Measurements from ENCODE around the gene IFT43.

Gene IFT43

GRCh38 chr14:76088326-76088725 is 102.8 kb downstream of the IFT43 start:
- no peak for DNase-seq
- TF ChIP-seq GATA1 (IDR thresholded peaks at IDR 0.05; ENCODE audit: low read depth, low read length), result no peak
- no peak for TF ChIP-seq POLR2A (IDR thresholded peaks at IDR 0.05; ENCODE audit: low read length)

- DNase-seq, result no peak
- TF ChIP-seq POLR2A (IDR thresholded peaks at IDR 0.05; ENCODE audit: low read length) (no peak), GATA1 (IDR thresholded peaks at IDR 0.05; ENCODE audit: low read depth, low read length) (no peak)
These were observed 103.4 kb downstream of the IFT43 start for GRCh38 chr14:76088771-76089571.

GRCh38 chr14:76089575-76089974 is 104.0 kb downstream of the IFT43 start:
- DNase-seq, result no peak

GRCh38 chr14:76090616-76091391 is 105.2 kb downstream of the IFT43 start:
- no peak for TF ChIP-seq POLR2A (IDR thresholded peaks at IDR 0.05; ENCODE audit: low read length)
- no peak for TF ChIP-seq GATA1 (IDR thresholded peaks at IDR 0.05; ENCODE audit: low read depth, low read length)
- DNase-seq, result no peak

More at GRCh38 chr14:76089575-76089974, 104.0 kb downstream of the IFT43 start:
- TF ChIP-seq GATA1 (IDR thresholded peaks at IDR 0.05; ENCODE audit: low read depth, low read length), result no peak
- no peak for TF ChIP-seq POLR2A (IDR thresholded peaks at IDR 0.05; ENCODE audit: low read length)

GRCh38 chr14:76093077-76093476 is 107.5 kb downstream of the IFT43 start:
- DNase-seq, result no peak
- TF ChIP-seq GATA1 (IDR thresholded peaks at IDR 0.05; ENCODE audit: low read depth, low read length), result no peak
- TF ChIP-seq POLR2A (IDR thresholded peaks at IDR 0.05; ENCODE audit: low read length), result no peak

GRCh38 chr14:76096257-76096656 is 110.7 kb downstream of the IFT43 start:
- no peak for DNase-seq
- TF ChIP-seq GATA1 (IDR thresholded peaks at IDR 0.05; ENCODE audit: low read depth, low read length) (no peak), POLR2A (IDR thresholded peaks at IDR 0.05; ENCODE audit: low read length) (no peak)

- TF ChIP-seq POLR2A (IDR thresholded peaks at IDR 0.05; ENCODE audit: low read length) (no peak), GATA1 (IDR thresholded peaks at IDR 0.05; ENCODE audit: low read depth, low read length) (no peak)
- DNase-seq, result no peak
These were observed 112.0 kb downstream of the IFT43 start for GRCh38 chr14:76097547-76097946.

GRCh38 chr14:76098047-76098446 is 112.5 kb downstream of the IFT43 start:
- TF ChIP-seq POLR2A (IDR thresholded peaks at IDR 0.05; ENCODE audit: low read length), result no peak
- TF ChIP-seq GATA1 (IDR thresholded peaks at IDR 0.05; ENCODE audit: low read depth, low read length), result no peak
- DNase-seq, result peak in 1 of 2 experiments; percentile 13

- TF ChIP-seq POLR2A (IDR thresholded peaks at IDR 0.05; ENCODE audit: low read length) (no peak), GATA1 (IDR thresholded peaks at IDR 0.05; ENCODE audit: low read depth, low read length) (no peak)
- no peak for DNase-seq
These were observed 113.5 kb downstream of the IFT43 start for GRCh38 chr14:76098916-76099675.

- no peak for DNase-seq
- TF ChIP-seq GATA1 (IDR thresholded peaks at IDR 0.05; ENCODE audit: low read depth, low read length) (no peak), POLR2A (IDR thresholded peaks at IDR 0.05; ENCODE audit: low read length) (no peak)
These were observed 114.7 kb downstream of the IFT43 start for GRCh38 chr14:76100236-76100635.

GRCh38 chr14:76101391-76102379 is 116.1 kb downstream of the IFT43 start:
- TF ChIP-seq GATA1 (IDR thresholded peaks at IDR 0.05; ENCODE audit: low read depth, low read length) (no peak), POLR2A (IDR thresholded peaks at IDR 0.05; ENCODE audit: low read length) (no peak)
- DNase-seq, result no peak

- TF ChIP-seq GATA1 (IDR thresholded peaks at IDR 0.05; ENCODE audit: low read depth, low read length) (no peak), POLR2A (IDR thresholded peaks at IDR 0.05; ENCODE audit: low read length) (no peak)
- DNase-seq, result no peak
These were observed 119.3 kb downstream of the IFT43 start for GRCh38 chr14:76104802-76105355.

All from erythroblast (primary cell).